GM12872 (cell line): ENCODE measurements around the gene RASGRF2.

ENCODE experiments used
- TF ChIP-seq, protein P1 (sequence below): IDR thresholded peaks from 3 replicates; pipeline ENCODE4 v1.5.1; 2011; ENCODE audit warnings: low read depth, mild to moderate bottlenecking, low read length, moderate library complexity; ENCODE audit not compliant: insufficient read depth

The RASGRF2 gene, protein sequence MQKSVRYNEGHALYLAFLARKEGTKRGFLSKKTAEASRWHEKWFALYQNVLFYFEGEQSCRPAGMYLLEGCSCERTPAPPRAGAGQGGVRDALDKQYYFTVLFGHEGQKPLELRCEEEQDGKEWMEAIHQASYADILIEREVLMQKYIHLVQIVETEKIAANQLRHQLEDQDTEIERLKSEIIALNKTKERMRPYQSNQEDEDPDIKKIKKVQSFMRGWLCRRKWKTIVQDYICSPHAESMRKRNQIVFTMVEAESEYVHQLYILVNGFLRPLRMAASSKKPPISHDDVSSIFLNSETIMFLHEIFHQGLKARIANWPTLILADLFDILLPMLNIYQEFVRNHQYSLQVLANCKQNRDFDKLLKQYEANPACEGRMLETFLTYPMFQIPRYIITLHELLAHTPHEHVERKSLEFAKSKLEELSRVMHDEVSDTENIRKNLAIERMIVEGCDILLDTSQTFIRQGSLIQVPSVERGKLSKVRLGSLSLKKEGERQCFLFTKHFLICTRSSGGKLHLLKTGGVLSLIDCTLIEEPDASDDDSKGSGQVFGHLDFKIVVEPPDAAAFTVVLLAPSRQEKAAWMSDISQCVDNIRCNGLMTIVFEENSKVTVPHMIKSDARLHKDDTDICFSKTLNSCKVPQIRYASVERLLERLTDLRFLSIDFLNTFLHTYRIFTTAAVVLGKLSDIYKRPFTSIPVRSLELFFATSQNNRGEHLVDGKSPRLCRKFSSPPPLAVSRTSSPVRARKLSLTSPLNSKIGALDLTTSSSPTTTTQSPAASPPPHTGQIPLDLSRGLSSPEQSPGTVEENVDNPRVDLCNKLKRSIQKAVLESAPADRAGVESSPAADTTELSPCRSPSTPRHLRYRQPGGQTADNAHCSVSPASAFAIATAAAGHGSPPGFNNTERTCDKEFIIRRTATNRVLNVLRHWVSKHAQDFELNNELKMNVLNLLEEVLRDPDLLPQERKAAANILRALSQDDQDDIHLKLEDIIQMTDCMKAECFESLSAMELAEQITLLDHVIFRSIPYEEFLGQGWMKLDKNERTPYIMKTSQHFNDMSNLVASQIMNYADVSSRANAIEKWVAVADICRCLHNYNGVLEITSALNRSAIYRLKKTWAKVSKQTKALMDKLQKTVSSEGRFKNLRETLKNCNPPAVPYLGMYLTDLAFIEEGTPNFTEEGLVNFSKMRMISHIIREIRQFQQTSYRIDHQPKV (N-terminal part only)

DNA sequence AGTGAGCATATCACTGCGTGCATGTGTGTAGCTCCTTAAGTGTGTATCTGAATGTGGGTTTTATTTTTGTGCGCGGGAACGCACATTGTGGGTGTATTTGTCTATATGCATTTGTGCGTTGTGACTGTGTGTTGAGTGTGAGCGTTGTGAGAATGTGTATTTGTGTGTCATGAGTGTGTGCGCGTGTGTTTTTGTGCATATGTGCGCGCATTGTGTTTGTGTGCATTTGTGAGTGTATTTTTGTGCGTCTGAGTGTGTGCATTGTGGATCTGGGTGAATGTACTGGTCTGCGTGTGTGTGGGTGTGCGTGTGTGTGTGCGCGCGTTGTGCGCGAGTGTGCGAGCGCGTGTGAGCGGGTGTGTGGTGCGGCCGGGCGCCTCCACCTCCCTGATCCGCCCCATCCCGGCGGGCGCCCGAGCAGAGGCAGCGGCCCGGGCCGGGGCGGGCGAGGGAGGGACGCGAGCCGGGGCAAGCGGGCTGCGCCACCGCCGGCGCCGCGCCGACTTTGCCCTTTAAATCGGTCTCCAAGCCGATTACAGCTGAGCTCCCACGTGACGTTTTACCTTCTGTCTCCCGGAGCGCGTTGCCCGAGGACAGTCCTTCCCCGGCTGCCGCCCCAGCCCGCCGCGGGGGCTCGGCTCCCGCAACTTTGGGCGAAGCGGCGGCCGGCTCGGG is at the start of gene RASGRF2:
Gene RASGRF2 (plus strand): TSS at position 596 of the 675 bp plus-strand sequence. CDS start 376 bp downstream, outside the sequence.
- TF ChIP-seq, protein P1, sequence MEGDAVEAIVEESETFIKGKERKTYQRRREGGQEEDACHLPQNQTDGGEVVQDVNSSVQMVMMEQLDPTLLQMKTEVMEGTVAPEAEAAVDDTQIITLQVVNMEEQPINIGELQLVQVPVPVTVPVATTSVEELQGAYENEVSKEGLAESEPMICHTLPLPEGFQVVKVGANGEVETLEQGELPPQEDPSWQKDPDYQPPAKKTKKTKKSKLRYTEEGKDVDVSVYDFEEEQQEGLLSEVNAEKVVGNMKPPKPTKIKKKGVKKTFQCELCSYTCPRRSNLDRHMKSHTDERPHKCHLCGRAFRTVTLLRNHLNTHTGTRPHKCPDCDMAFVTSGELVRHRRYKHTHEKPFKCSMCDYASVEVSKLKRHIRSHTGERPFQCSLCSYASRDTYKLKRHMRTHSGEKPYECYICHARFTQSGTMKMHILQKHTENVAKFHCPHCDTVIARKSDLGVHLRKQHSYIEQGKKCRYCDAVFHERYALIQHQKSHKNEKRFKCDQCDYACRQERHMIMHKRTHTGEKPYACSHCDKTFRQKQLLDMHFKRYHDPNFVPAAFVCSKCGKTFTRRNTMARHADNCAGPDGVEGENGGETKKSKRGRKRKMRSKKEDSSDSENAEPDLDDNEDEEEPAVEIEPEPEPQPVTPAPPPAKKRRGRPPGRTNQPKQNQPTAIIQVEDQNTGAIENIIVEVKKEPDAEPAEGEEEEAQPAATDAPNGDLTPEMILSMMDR, result no peak

DNA sequence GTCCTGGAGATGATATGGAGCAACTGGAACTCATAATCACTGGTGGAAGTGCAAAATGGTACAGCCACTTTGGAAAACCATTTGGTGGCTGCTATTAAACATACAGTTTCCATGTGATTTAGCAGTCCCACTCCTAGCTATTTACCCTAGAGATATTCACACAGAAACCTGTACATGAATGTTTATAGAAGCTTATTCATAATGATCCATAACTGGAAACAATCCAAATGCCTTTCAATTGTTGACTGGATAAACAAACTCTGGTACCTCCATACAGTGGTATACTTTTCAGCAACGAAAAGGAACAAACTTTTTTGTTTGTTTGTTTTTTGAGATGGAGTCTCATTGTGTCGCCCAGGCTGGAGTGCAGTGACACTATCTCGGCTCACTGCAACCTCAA is 47.7 kb upstream of the RASGRF2 start:
- TF ChIP-seq, protein P1, result no peak

GRCh38 chr5:80915716-80916115 is 44.4 kb upstream of the RASGRF2 start:
- TF ChIP-seq, protein P1, result no peak

GRCh38 chr5:80916676-80917075 is 43.5 kb upstream of the RASGRF2 start:
- TF ChIP-seq, protein P1, result no peak

DNA sequence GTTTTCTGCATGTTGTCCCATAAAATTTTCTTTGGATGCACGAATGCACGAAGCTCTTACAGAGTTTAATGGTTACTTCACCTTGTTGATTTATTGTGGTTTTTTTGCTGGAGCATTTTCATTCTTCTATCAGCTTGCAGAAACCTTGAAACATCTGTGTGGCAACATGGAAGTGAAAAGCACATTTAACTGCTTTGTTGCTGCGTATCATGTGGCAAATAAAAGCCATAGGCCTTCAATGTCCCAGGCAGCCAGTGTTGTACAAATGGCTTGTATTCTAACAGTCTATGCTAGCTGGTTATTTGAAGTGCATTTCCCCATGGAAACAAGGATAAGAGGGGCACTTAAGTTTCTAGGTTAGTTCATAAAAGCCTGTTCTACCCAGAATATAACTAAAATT is 42.5 kb upstream of the RASGRF2 start:
- TF ChIP-seq, protein P1, result no peak

GRCh38 chr5:80919678-80920196 is 40.4 kb upstream of the RASGRF2 start:
- TF ChIP-seq, protein P1, result no peak
